HCT116 (cell line): ENCODE results near the gene DTNB. TPM values are rescaled to one million over a fixed set of nuclear protein-coding genes. Genes with fewer than 3 reads are reported as not detected.

Experiments used
- ATAC-seq: fragments of 200-7000 bp; cut with Tn5 transposase; 2 replicates; pipeline ENCODE4 v1.9.1; 2020; ENCODE audit warnings: mild to moderate bottlenecking, moderate library complexity
- BruUV-seq: library from RNA; stranded (reverse); fragments of 400-500 nt; replicated peaks from 2 replicates; lab custom pipeline; 2021; lab: Mats Ljungman, UMichigan
- CTCF ChIA-PET: fragments of 300-600 bp; sonication (Branson Sonifier 250); formaldehyde crosslinking; loops from one replicate; lab custom pipeline; 2021; ENCODE audit warnings: antibody characterized with exemption; lab: Charles Lee
- POLR2A ChIA-PET: fragments of 300-600, 350-600 bp; sonication (Branson Sonifier 250); formaldehyde crosslinking; loops from one replicate; lab custom pipeline; 2021; ENCODE audit warnings: antibody characterized with exemption; lab: Charles Lee
- RAD21 ChIA-PET, 2 experiments: fragments of 300-600 bp; sonication (Branson Sonifier 250); formaldehyde crosslinking; loops; one replicate each; lab custom pipeline; 2023; ENCODE audit warnings: low total read pairs in 2 of 2; ENCODE audit not compliant: uncharacterized antibody in 2 of 2, unreplicated experiment in 2 of 2, low non-redundant PET in 1 of 2; lab: Charles Lee
- DNase-seq: peaks from one replicate; pipeline ENCODE4 v3.0.0-alpha.2; 2010; ENCODE audit warnings: low read depth, low spot score
- H2AFZ ChIP-seq: fragments of 200-600 bp; shearing (Covaris generic), sonication (generic); 2 replicates; pipeline ENCODE4 v1.6.1; 2017; ENCODE audit warnings: low read depth, mixed run types, mixed read lengths, antibody characterized with exemption, low read length; ENCODE audit not compliant: poor library complexity, severe bottlenecking
- H3K27ac ChIP-seq: 2 replicates; pipeline ENCODE4 v1.5.1; 2012; ENCODE audit warnings: low read depth, low read length
- H3K27me3 ChIP-seq: fragments of 200-600 bp; sonication (generic); 2 replicates; pipeline ENCODE4 v1.6.1; 2016; ENCODE audit warnings: mixed run types, low read length, mixed read lengths; ENCODE audit not compliant: insufficient read depth
- H3K36me3 ChIP-seq, 2 experiments: fragments of 200-500 bp in 1 of 2; fragments of 200-600 bp in 1 of 2; sonication (Bioruptor generic) in 1 of 2; sonication (generic) in 1 of 2; 2 replicates each; pipeline versions ENCODE4 v1.5.1 to v1.6.1; 2014 to 2016; ENCODE audit warnings: low read length in 2 of 2, inconsistent platforms in 1 of 2, mixed read lengths in 1 of 2, mixed run types in 1 of 2; ENCODE audit not compliant: insufficient read depth in 2 of 2, control insufficient read depth in 1 of 2
- H3K4me1 ChIP-seq, 2 experiments: fragments of 200-600 bp in 1 of 2; sonication (generic) in 1 of 2; 2 replicates each; pipeline versions ENCODE4 v1.5.1 to v1.6.1; 2012 to 2017; ENCODE audit warnings: low read length in 2 of 2, inconsistent platforms in 1 of 2, mild to moderate bottlenecking in 1 of 2, mixed read lengths in 1 of 2, mixed run types in 1 of 2, moderate library complexity in 1 of 2; ENCODE audit not compliant: insufficient read depth in 2 of 2, control insufficient read depth in 1 of 2
- H3K4me2 ChIP-seq: fragments of 200-600 bp; sonication (generic); 2 replicates; pipeline ENCODE4 v1.6.1; 2017; ENCODE audit warnings: mixed run types, low read length, mixed read lengths
- H3K4me3 ChIP-seq, 2 experiments: fragments of 200-600 bp in 1 of 2; sonication (generic) in 1 of 2; replicated peaks in 1 of 2; 2 replicates each; pipeline ENCODE4 v1.5.1; 2011 to 2016; ENCODE audit warnings: low read length in 2 of 2, control low read depth in 1 of 2, low read depth in 1 of 2, mild to moderate bottlenecking in 1 of 2, mixed read lengths in 1 of 2, mixed run types in 1 of 2
- H3K79me2 ChIP-seq: fragments of 200-600 bp; sonication (generic); 2 replicates; pipeline ENCODE4 v1.6.1; 2017; ENCODE audit warnings: mild to moderate bottlenecking, mixed run types, low read length, moderate library complexity, mixed read lengths; ENCODE audit not compliant: insufficient read depth
- H3K9ac ChIP-seq: fragments of 200-600 bp; sonication (generic); 2 replicates; pipeline ENCODE4 v1.6.1; 2016; ENCODE audit warnings: low read length, mixed read lengths
- H3K9me2 ChIP-seq: fragments of 200-600 bp; sonication (generic), shearing (Covaris generic); 2 replicates; pipeline ENCODE4 v1.6.1; 2017; ENCODE audit warnings: mixed run types, mild to moderate bottlenecking, moderate library complexity; ENCODE audit not compliant: insufficient read depth
- H3K9me3 ChIP-seq, 2 experiments: fragments of 200-500 bp in 1 of 2; fragments of 200-600 bp in 1 of 2; sonication (Bioruptor generic) in 1 of 2; sonication (generic) in 1 of 2; 2 replicates each; pipeline ENCODE4 v1.6.1; 2014 to 2017; ENCODE audit warnings: low read length in 2 of 2, mixed read lengths in 2 of 2, inconsistent platforms in 1 of 2, low read depth in 1 of 2, mild to moderate bottlenecking in 1 of 2, mixed run types in 1 of 2, moderate library complexity in 1 of 2; ENCODE audit not compliant: control insufficient read depth in 1 of 2, insufficient read depth in 1 of 2
- H4K20me1 ChIP-seq: fragments of 200-600 bp; sonication (generic), shearing (Covaris generic); 2 replicates; pipeline ENCODE4 v1.6.1; 2017; ENCODE audit warnings: mixed run types, mild to moderate bottlenecking, moderate library complexity; ENCODE audit not compliant: insufficient read depth
- CBX3 ChIP-seq: IDR thresholded peaks from 2 replicates; pipeline ENCODE4 v1.6.1; 2012; ENCODE audit warnings: low read depth
- ELF1 ChIP-seq: IDR thresholded peaks from 2 replicates; pipeline ENCODE4 v1.6.1; 2012; ENCODE audit warnings: low read depth, borderline replicate concordance
- EZH2phosphoT487 ChIP-seq: fragments of 200-600 bp; IDR thresholded peaks from 2 replicates; pipeline ENCODE4 v1.6.1; 2018; ENCODE audit warnings: antibody characterized with exemption, borderline replicate concordance
- FOSL1 ChIP-seq: IDR thresholded peaks from 2 replicates; pipeline ENCODE4 v1.6.1; 2012; ENCODE audit warnings: low read depth
- JUND ChIP-seq: IDR thresholded peaks from 2 replicates; pipeline ENCODE4 v1.6.1; 2012
- POLR2AphosphoS5 ChIP-seq: IDR thresholded peaks from 2 replicates; pipeline ENCODE4 v1.6.1; 2011; ENCODE audit warnings: mild to moderate bottlenecking, low read depth, low read length, moderate library complexity
- RAD21 ChIP-seq: IDR thresholded peaks from 2 replicates; pipeline ENCODE4 v1.6.1; 2012; ENCODE audit warnings: low read depth, mild to moderate bottlenecking
- SIN3A ChIP-seq: IDR thresholded peaks from 2 replicates; pipeline ENCODE4 v1.6.1; 2012; ENCODE audit warnings: low read depth
- SP1 ChIP-seq: IDR thresholded peaks from 2 replicates; pipeline ENCODE4 v1.6.1; 2012; ENCODE audit warnings: low read depth
- SRF ChIP-seq: IDR thresholded peaks from 2 replicates; pipeline ENCODE4 v1.6.1; 2012; ENCODE audit warnings: low read depth
- ZFX ChIP-seq: fragments of 450-650 bp; IDR thresholded peaks from 2 replicates; pipeline ENCODE4 v1.6.1; 2017
- ZNF274 ChIP-seq: fragments of 200-500 bp; sonication (Bioruptor generic); IDR thresholded peaks from 2 replicates; pipeline ENCODE4 v1.6.1; 2014; ENCODE audit warnings: mild to moderate bottlenecking, low read depth, low read length, inconsistent platforms
- intact Hi-C: fragments of 100-400 bp; cut with micrococcal nuclease; formaldehyde crosslinking; loops from 2 replicates; pipeline ENCODE4 v1.10.0; 2022
- total RNA-seq: library from RNA; stranded (reverse); gene quantifications from one replicate; pipeline ENCODE4 v1.2.1, GENCODE V29; 2021; ENCODE audit not compliant: unreplicated experiment
- TF ChIP-seq, protein P1 (sequence below): IDR thresholded peaks from 2 replicates; pipeline ENCODE4 v1.6.1; 2011; ENCODE audit warnings: mild to moderate bottlenecking, low read length, moderate library complexity; ENCODE audit not compliant: insufficient replicate concordance; ENCODE audit errors: extremely low read depth
- TF ChIP-seq, protein P2 (sequence below): IDR thresholded peaks from 2 replicates; pipeline ENCODE4 v1.6.1; 2012; ENCODE audit warnings: low read depth
- TF ChIP-seq, protein P3 (sequence below): IDR thresholded peaks from 2 replicates; pipeline ENCODE4 v1.6.1; 2012
- TF ChIP-seq, protein P4 (sequence below): IDR thresholded peaks from 2 replicates; pipeline ENCODE4 v1.6.1; 2012

DTNB gene
- total RNA-seq, 1 experiment from 2014 or later, result 30.2 TPM

DNA sequence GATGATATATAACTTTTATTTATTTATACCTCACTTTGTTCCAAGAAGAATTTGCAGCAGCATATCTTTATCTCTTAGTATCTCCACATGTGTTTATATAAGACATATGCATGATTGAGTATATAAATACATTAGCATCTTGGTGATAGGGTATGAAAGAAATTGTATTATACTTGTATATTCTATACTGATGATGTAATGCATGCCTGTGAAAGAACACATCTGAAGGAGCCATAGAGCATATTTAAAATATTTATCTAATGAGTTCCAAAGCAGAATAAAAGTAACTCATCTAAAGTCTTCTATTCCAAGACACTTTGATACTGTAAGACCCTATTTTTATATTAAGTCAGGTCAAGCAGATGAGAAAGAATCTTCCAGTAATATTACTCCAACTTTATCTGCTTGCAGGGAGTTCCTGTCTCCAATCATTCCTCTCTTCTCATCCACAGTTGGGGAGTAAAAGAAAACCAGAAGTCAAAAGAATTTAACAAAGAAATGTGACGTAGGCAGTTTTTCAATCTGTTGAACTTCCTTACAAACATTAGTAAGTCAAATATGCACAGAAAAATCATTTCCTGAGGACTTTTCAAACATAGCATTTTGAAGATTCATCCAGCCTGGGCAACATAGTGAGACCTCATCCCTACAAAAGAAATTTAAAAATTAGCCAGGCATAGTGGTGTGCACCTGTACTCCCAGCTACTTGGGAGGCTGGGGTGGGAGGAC is 76.7 kb downstream of the DTNB start:
- Histone ChIP-seq H3K9me3 (no peaks in the 10 kb centered on the region), H3K36me3 (no peaks in the 10 kb centered on the region), H3K4me1 (no peaks in the 10 kb centered on the region), H3K27ac (no peak overlapping the region), H3K79me2 (no peaks in the 10 kb centered on the region), H4K20me1 (0 out of 2 replicates have a peak, but pooled peaks cover 4% of the 10 kb centered on the region), H2AFZ (no peak overlapping the region), H3K27me3 (no peaks in the 10 kb centered on the region), H3K9me2 (no peaks in the 10 kb centered on the region), H3K4me2 (no peak overlapping the region), H3K9ac (no peak overlapping the region), H3K4me3 (no peak overlapping the region)
- intact Hi-C loops, result no loop called here
- ATAC-seq (no peak), DNase-seq (no peak)
- ChIA-PET POLR2A (no interaction called here), RAD21 (no interaction called here), CTCF (no interaction called here)
- BruUV-seq, result no TSS peak
- TF ChIP-seq SIN3A, result no peak
- TF ChIP-seq JUND, result no peak
- TF ChIP-seq FOSL1, result no peak
- TF ChIP-seq, protein P1, sequence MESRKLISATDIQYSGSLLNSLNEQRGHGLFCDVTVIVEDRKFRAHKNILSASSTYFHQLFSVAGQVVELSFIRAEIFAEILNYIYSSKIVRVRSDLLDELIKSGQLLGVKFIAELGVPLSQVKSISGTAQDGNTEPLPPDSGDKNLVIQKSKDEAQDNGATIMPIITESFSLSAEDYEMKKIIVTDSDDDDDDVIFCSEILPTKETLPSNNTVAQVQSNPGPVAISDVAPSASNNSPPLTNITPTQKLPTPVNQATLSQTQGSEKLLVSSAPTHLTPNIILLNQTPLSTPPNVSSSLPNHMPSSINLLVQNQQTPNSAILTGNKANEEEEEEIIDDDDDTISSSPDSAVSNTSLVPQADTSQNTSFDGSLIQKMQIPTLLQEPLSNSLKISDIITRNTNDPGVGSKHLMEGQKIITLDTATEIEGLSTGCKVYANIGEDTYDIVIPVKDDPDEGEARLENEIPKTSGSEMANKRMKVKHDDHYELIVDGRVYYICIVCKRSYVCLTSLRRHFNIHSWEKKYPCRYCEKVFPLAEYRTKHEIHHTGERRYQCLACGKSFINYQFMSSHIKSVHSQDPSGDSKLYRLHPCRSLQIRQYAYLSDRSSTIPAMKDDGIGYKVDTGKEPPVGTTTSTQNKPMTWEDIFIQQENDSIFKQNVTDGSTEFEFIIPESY, result no peak
- TF ChIP-seq RAD21, result no peak
- TF ChIP-seq, protein P2, sequence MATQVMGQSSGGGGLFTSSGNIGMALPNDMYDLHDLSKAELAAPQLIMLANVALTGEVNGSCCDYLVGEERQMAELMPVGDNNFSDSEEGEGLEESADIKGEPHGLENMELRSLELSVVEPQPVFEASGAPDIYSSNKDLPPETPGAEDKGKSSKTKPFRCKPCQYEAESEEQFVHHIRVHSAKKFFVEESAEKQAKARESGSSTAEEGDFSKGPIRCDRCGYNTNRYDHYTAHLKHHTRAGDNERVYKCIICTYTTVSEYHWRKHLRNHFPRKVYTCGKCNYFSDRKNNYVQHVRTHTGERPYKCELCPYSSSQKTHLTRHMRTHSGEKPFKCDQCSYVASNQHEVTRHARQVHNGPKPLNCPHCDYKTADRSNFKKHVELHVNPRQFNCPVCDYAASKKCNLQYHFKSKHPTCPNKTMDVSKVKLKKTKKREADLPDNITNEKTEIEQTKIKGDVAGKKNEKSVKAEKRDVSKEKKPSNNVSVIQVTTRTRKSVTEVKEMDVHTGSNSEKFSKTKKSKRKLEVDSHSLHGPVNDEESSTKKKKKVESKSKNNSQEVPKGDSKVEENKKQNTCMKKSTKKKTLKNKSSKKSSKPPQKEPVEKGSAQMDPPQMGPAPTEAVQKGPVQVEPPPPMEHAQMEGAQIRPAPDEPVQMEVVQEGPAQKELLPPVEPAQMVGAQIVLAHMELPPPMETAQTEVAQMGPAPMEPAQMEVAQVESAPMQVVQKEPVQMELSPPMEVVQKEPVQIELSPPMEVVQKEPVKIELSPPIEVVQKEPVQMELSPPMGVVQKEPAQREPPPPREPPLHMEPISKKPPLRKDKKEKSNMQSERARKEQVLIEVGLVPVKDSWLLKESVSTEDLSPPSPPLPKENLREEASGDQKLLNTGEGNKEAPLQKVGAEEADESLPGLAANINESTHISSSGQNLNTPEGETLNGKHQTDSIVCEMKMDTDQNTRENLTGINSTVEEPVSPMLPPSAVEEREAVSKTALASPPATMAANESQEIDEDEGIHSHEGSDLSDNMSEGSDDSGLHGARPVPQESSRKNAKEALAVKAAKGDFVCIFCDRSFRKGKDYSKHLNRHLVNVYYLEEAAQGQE, result no peak
- no peak for TF ChIP-seq EZH2phosphoT487
- TF ChIP-seq SRF, result no peak
- TF ChIP-seq POLR2AphosphoS5, result no peak
- TF ChIP-seq, protein P3, sequence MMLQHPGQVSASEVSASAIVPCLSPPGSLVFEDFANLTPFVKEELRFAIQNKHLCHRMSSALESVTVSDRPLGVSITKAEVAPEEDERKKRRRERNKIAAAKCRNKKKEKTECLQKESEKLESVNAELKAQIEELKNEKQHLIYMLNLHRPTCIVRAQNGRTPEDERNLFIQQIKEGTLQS, result no peak
- TF ChIP-seq, protein P4, sequence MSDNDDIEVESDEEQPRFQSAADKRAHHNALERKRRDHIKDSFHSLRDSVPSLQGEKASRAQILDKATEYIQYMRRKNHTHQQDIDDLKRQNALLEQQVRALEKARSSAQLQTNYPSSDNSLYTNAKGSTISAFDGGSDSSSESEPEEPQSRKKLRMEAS, result no peak
- TF ChIP-seq ZNF274, result no peak
- no peak for TF ChIP-seq CBX3
- no peak for TF ChIP-seq ZFX
- TF ChIP-seq SP1, result no peak
- TF ChIP-seq ELF1, result no peak
